Spleen (tissue), 7 donors: Measurements from ENCODE around the gene SLC25A4.
A peak's percentile ranks its signal among the peaks of the same experiment; 100 is the strongest.

Experiments used
- POLR2AphosphoS5 ChIP-seq, 3 donors: sonication (generic); formaldehyde crosslinking; IDR thresholded peaks; one replicate each; pipeline ENCODE4 v1.5.1; 2017; ENCODE audit warnings: antibody characterized with exemption in 3 of 3
- TF ChIP-seq, protein P1 (sequence below), 11 experiments: fragments of 200-600 bp in 7 of 11; fragments of 450-650 bp in 4 of 11; sonication (generic) in 4 of 11; IDR thresholded peaks in 8 of 11; conservative IDR thresholded peaks in 3 of 11; 1 replicate in 7 of 11; 2 replicates in 4 of 11; pipeline versions ENCODE4 v1.4.0 to v1.8.0; 2016 to 2021; ENCODE audit warnings: antibody characterized with exemption in 11 of 11, inconsistent platforms in 4 of 11, mild to moderate bottlenecking in 1 of 11
- donor health status: DM: no; HTN: no; CAD: no; lungs with moderate emphysema.
- donor health status: DM: no; HTN: no; CAD: no.
- donor health status: DM: no; HTN: no; CAD: no.

DNA sequence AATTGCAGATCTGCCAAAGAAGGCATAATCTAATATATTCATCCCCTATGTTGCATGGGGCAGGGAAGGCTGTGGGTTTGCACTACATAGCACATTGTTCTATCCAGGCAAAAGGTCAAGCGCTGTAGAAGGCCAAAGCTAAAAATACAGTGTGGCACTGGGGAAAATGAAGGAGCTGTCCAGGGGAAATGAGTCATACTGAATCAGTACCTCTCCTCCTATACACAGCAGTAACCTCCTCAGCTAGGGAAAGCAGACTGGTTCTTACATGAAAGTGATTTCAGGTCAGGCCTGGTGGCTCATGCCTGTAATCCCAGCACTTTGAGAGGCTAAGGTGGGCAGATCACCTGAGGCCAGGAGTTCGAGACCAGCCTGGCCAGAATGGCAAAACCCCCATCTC is 31.0 kb upstream of the SLC25A4 start:
- TF ChIP-seq, protein P1, sequence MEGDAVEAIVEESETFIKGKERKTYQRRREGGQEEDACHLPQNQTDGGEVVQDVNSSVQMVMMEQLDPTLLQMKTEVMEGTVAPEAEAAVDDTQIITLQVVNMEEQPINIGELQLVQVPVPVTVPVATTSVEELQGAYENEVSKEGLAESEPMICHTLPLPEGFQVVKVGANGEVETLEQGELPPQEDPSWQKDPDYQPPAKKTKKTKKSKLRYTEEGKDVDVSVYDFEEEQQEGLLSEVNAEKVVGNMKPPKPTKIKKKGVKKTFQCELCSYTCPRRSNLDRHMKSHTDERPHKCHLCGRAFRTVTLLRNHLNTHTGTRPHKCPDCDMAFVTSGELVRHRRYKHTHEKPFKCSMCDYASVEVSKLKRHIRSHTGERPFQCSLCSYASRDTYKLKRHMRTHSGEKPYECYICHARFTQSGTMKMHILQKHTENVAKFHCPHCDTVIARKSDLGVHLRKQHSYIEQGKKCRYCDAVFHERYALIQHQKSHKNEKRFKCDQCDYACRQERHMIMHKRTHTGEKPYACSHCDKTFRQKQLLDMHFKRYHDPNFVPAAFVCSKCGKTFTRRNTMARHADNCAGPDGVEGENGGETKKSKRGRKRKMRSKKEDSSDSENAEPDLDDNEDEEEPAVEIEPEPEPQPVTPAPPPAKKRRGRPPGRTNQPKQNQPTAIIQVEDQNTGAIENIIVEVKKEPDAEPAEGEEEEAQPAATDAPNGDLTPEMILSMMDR (IDR thresholded peaks at IDR 0.05 in 8 of 11, conservative IDR thresholded peaks at IDR 0.05 in 3 of 11) = no peak
- TF ChIP-seq POLR2AphosphoS5 (IDR thresholded peaks at IDR 0.05) = peak in 1 of 3 donors; percentile 58
